HCT116 (cell line): Measurements from ENCODE around the gene TARBP2. TPM values are rescaled to one million over a fixed set of nuclear protein-coding genes. Genes with fewer than 3 reads are reported as not detected.
"Not testable (repeated sequence)": the region's sequence is repeated elsewhere in the genome, so short reads cannot be mapped to it uniquely, and the experiment has no call there.

Experiments
- ATAC-seq: fragments of 200-7000 bp; cut with Tn5 transposase; 2 replicates; pipeline ENCODE4 v1.9.1; 2020; ENCODE audit warnings: mild to moderate bottlenecking, moderate library complexity
- BruUV-seq: library from RNA; stranded (reverse); fragments of 400-500 nt; replicated peaks from 2 replicates; lab custom pipeline; 2021; lab: Mats Ljungman, UMichigan
- CTCF ChIA-PET: fragments of 300-600 bp; sonication (Branson Sonifier 250); formaldehyde crosslinking; loops from one replicate; lab custom pipeline; 2021; ENCODE audit warnings: antibody characterized with exemption; lab: Charles Lee
- POLR2A ChIA-PET: fragments of 300-600, 350-600 bp; sonication (Branson Sonifier 250); formaldehyde crosslinking; loops from one replicate; lab custom pipeline; 2021; ENCODE audit warnings: antibody characterized with exemption; lab: Charles Lee
- RAD21 ChIA-PET, 2 experiments: fragments of 300-600 bp; sonication (Branson Sonifier 250); formaldehyde crosslinking; loops; one replicate each; lab custom pipeline; 2023; ENCODE audit warnings: low total read pairs in 2 of 2; ENCODE audit not compliant: uncharacterized antibody in 2 of 2, unreplicated experiment in 2 of 2, low non-redundant PET in 1 of 2; lab: Charles Lee
- DNase-seq: peaks from one replicate; pipeline ENCODE4 v3.0.0-alpha.2; 2010; ENCODE audit warnings: low read depth, low spot score
- H2AFZ ChIP-seq: fragments of 200-600 bp; shearing (Covaris generic), sonication (generic); 2 replicates; pipeline ENCODE4 v1.6.1; 2017; ENCODE audit warnings: low read depth, mixed run types, mixed read lengths, antibody characterized with exemption, low read length; ENCODE audit not compliant: poor library complexity, severe bottlenecking
- H3K27ac ChIP-seq: 2 replicates; pipeline ENCODE4 v1.5.1; 2012; ENCODE audit warnings: low read depth, low read length
- H3K27me3 ChIP-seq: fragments of 200-600 bp; sonication (generic); 2 replicates; pipeline ENCODE4 v1.6.1; 2016; ENCODE audit warnings: mixed run types, low read length, mixed read lengths; ENCODE audit not compliant: insufficient read depth
- H3K36me3 ChIP-seq, 2 experiments: fragments of 200-500 bp in 1 of 2; fragments of 200-600 bp in 1 of 2; sonication (Bioruptor generic) in 1 of 2; sonication (generic) in 1 of 2; 2 replicates each; pipeline versions ENCODE4 v1.5.1 to v1.6.1; 2014 to 2016; ENCODE audit warnings: low read length in 2 of 2, inconsistent platforms in 1 of 2, mixed read lengths in 1 of 2, mixed run types in 1 of 2; ENCODE audit not compliant: insufficient read depth in 2 of 2, control insufficient read depth in 1 of 2
- H3K4me1 ChIP-seq, 2 experiments: fragments of 200-600 bp in 1 of 2; sonication (generic) in 1 of 2; 2 replicates each; pipeline versions ENCODE4 v1.5.1 to v1.6.1; 2012 to 2017; ENCODE audit warnings: low read length in 2 of 2, inconsistent platforms in 1 of 2, mild to moderate bottlenecking in 1 of 2, mixed read lengths in 1 of 2, mixed run types in 1 of 2, moderate library complexity in 1 of 2; ENCODE audit not compliant: insufficient read depth in 2 of 2, control insufficient read depth in 1 of 2
- H3K4me2 ChIP-seq: fragments of 200-600 bp; sonication (generic); 2 replicates; pipeline ENCODE4 v1.6.1; 2017; ENCODE audit warnings: mixed run types, low read length, mixed read lengths
- H3K4me3 ChIP-seq, 2 experiments: fragments of 200-600 bp in 1 of 2; sonication (generic) in 1 of 2; replicated peaks in 1 of 2; 2 replicates each; pipeline ENCODE4 v1.5.1; 2011 to 2016; ENCODE audit warnings: low read length in 2 of 2, control low read depth in 1 of 2, low read depth in 1 of 2, mild to moderate bottlenecking in 1 of 2, mixed read lengths in 1 of 2, mixed run types in 1 of 2
- H3K79me2 ChIP-seq: fragments of 200-600 bp; sonication (generic); 2 replicates; pipeline ENCODE4 v1.6.1; 2017; ENCODE audit warnings: mild to moderate bottlenecking, mixed run types, low read length, moderate library complexity, mixed read lengths; ENCODE audit not compliant: insufficient read depth
- H3K9ac ChIP-seq: fragments of 200-600 bp; sonication (generic); 2 replicates; pipeline ENCODE4 v1.6.1; 2016; ENCODE audit warnings: low read length, mixed read lengths
- H3K9me2 ChIP-seq: fragments of 200-600 bp; sonication (generic), shearing (Covaris generic); 2 replicates; pipeline ENCODE4 v1.6.1; 2017; ENCODE audit warnings: mixed run types, mild to moderate bottlenecking, moderate library complexity; ENCODE audit not compliant: insufficient read depth
- H3K9me3 ChIP-seq, 2 experiments: fragments of 200-500 bp in 1 of 2; fragments of 200-600 bp in 1 of 2; sonication (Bioruptor generic) in 1 of 2; sonication (generic) in 1 of 2; 2 replicates each; pipeline ENCODE4 v1.6.1; 2014 to 2017; ENCODE audit warnings: low read length in 2 of 2, mixed read lengths in 2 of 2, inconsistent platforms in 1 of 2, low read depth in 1 of 2, mild to moderate bottlenecking in 1 of 2, mixed run types in 1 of 2, moderate library complexity in 1 of 2; ENCODE audit not compliant: control insufficient read depth in 1 of 2, insufficient read depth in 1 of 2
- H4K20me1 ChIP-seq: fragments of 200-600 bp; sonication (generic), shearing (Covaris generic); 2 replicates; pipeline ENCODE4 v1.6.1; 2017; ENCODE audit warnings: mixed run types, mild to moderate bottlenecking, moderate library complexity; ENCODE audit not compliant: insufficient read depth
- SRF ChIP-seq: IDR thresholded peaks from 2 replicates; pipeline ENCODE4 v1.6.1; 2012; ENCODE audit warnings: low read depth
- intact Hi-C: fragments of 100-400 bp; cut with micrococcal nuclease; formaldehyde crosslinking; loops from 2 replicates; pipeline ENCODE4 v1.10.0; 2022
- total RNA-seq: library from RNA; stranded (reverse); gene quantifications from one replicate; pipeline ENCODE4 v1.2.1, GENCODE V29; 2021; ENCODE audit not compliant: unreplicated experiment

Gene TARBP2
- total RNA-seq, 1 experiment from 2014 or later = 40.1 TPM

DNA sequence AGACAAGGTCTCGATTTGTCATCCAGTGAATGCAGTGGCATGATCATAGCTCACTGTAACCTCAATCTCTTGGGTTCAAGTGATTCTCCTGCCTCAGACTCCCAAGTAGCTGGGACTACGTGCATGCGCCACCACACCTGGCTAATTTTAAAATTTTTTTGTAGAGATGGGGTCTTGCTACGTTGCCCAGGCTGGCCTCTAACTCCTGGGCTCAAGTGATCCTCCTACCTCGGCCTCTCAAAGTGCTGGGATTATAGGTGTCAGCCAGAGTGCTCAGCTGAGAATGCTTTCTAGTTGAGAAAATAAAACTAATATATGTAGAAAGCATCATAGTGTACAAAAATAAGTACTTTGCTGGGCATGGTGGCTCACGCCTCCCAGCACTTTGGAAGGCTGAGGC, 47.3 kb downstream of the TARBP2 start:
- DNase-seq, H3K27ac ChIP-seq, CTCF ChIA-PET, H4K20me1 ChIP-seq, H3K4me3 ChIP-seq, H3K9ac ChIP-seq, POLR2A ChIA-PET, H2AFZ ChIP-seq, H3K27me3 ChIP-seq, H3K4me2 ChIP-seq, H3K79me2 ChIP-seq, H3K9me2 ChIP-seq, H3K9me3 ChIP-seq, H3K36me3 ChIP-seq, ATAC-seq, RAD21 ChIA-PET, intact Hi-C loops, BruUV-seq: not testable (repeated sequence)
- peaks cover 12 to 14% of the 10 kb centered on the region in 2 experiments; a peak in 3 of 4 replicates for H3K4me1 ChIP-seq

DNA sequence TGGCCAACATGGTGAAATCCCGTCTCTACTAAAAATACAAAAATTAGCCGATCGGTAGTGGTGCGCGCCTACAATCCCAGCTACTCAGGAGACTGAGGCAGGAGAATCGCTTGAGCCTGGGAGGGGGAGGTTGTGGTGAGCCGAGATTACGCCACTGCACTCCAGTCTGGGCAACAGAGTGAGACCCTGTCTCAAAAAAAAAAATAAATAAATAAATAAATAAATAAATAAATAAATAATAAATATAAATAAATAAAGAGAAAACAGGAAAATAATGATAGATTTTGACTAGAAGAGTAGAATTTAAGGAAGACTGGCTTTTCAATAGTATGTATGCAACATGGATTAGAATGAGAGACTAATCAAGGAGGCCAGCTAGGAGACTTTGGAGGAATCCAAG, 49.0 kb downstream of the TARBP2 start:
- H2AFZ ChIP-seq, H3K36me3 ChIP-seq, H4K20me1 ChIP-seq, H3K27me3 ChIP-seq, POLR2A ChIA-PET, H3K4me1 ChIP-seq, ATAC-seq, BruUV-seq, H3K27ac ChIP-seq, H3K4me2 ChIP-seq, H3K9me3 ChIP-seq, H3K79me2 ChIP-seq, intact Hi-C loops, H3K9ac ChIP-seq, RAD21 ChIA-PET, H3K4me3 ChIP-seq, DNase-seq, H3K9me2 ChIP-seq: not testable (repeated sequence)
- CTCF ChIA-PET = interaction anchor here (1.5 kb wide), 1 partner anchor 196 kb away, joined by 3 read pairs; no protein-coding TSS in a partner anchor

DNA sequence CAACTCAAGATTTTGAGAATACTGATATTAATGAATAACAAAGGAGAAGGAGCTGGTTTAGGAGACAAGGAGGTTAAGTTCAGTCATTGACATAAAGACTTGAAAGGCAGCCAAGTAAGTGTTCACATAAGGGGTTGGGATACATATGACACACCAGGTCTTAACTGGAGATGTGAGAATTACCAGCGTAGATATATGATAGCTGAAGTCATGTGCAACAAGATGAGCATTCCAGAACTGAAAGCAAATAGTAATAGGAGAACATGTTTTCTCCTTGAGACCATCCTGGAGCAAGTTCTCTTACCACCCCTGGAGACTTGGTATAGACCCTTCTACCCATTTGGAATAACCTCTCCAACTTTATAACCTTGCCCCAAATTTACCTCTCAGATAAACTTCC, 49.5 kb downstream of the TARBP2 start:
- Histone ChIP-seq H3K4me1 (peaks cover under 1 to 1% of the 10 kb centered on the region in 2 experiments; a peak in 2 of 4 replicates), H3K36me3 (peaks cover 2 to 6% of the 10 kb centered on the region in 2 experiments; a peak in 1 of 4 replicates), H3K27ac (no peak overlapping the region), H3K4me2 (no peak overlapping the region), H3K79me2 (no peaks in the 10 kb centered on the region), H3K4me3 (no peak overlapping the region), H3K9me2 (no peaks in the 10 kb centered on the region), H2AFZ (no peak overlapping the region), H4K20me1 (no peaks in the 10 kb centered on the region), H3K9me3 (no peaks in the 10 kb centered on the region), H3K9ac (no peak overlapping the region), H3K27me3 (no peaks in the 10 kb centered on the region)
- intact Hi-C loops = no loop called here
- BruUV-seq = no TSS peak
- ATAC-seq (no peak), DNase-seq (no peak)
- TF ChIP-seq SRF = no peak
- RAD21 ChIA-PET = no interaction called here
- POLR2A ChIA-PET = no interaction called here
- CTCF ChIA-PET = interaction anchor here (1.5 kb wide), 1 partner anchor 196 kb away, joined by 3 read pairs; no protein-coding TSS in a partner anchor
